ENCODE measurements around the gene ARSD. TPM values are rescaled to one million over a fixed set of nuclear protein-coding genes. Genes with fewer than 3 reads are reported as not detected.

Gene ARSD
- total RNA-seq, 2 donors from 2014 or later = 2.2 to 3.6 TPM

- Mint-ChIP-seq H3K27ac (no peak overlapping the region), H3K27me3 (no peaks in the 10 kb centered on the region), H3K4me3 (no peak overlapping the region), H3K4me1 (no peaks in the 10 kb centered on the region), H3K36me3 (ENCODE audit: low read depth) (no peaks in the 10 kb centered on the region)
- no peaks in the 10 kb centered on the region for H3K9me3 ChIP-seq (ENCODE audit: control insufficient read depth, low read length, poor library complexity, severe bottlenecking)
- ATAC-seq = no peak
- no peak for DNase-seq
These were observed 54.7 kb downstream of the ARSD start for GRCh38 chrX:2874222-2875135.

GRCh38 chrX:2872671-2873277 lies 56.4 kb downstream of the ARSD start:
- DNase-seq = no peak

GRCh38 chrX:2871831-2872230 lies 57.3 kb downstream of the ARSD start:
- no peak overlapping the region for H3K27ac Mint-ChIP-seq
- no peaks in the 10 kb centered on the region for H3K27me3 Mint-ChIP-seq
- no peaks in the 10 kb centered on the region for H3K4me1 Mint-ChIP-seq
- no peak for ATAC-seq
- no peaks in the 10 kb centered on the region for H3K9me3 ChIP-seq (ENCODE audit: control insufficient read depth, low read length, poor library complexity, severe bottlenecking)
- no peaks in the 10 kb centered on the region for H3K36me3 Mint-ChIP-seq (ENCODE audit: low read depth)
- no peak overlapping the region for H3K4me3 Mint-ChIP-seq
- DNase-seq = no peak

More at GRCh38 chrX:2872671-2873277, 56.4 kb downstream of the ARSD start:
- Mint-ChIP-seq H3K36me3 (ENCODE audit: low read depth) (no peaks in the 10 kb centered on the region), H3K27ac (no peak overlapping the region), H3K4me3 (no peak overlapping the region), H3K4me1 (no peaks in the 10 kb centered on the region), H3K27me3 (no peaks in the 10 kb centered on the region)
- H3K9me3 ChIP-seq (ENCODE audit: control insufficient read depth, low read length, poor library complexity, severe bottlenecking) = no peaks in the 10 kb centered on the region
- no peak for ATAC-seq

- Mint-ChIP-seq H3K4me3 (no peak overlapping the region), H3K36me3 (ENCODE audit: low read depth) (no peaks in the 10 kb centered on the region), H3K4me1 (no peaks in the 10 kb centered on the region), H3K27ac (no peak overlapping the region), H3K27me3 (no peaks in the 10 kb centered on the region)
- H3K9me3 ChIP-seq (ENCODE audit: control insufficient read depth, low read length, poor library complexity, severe bottlenecking) = no peaks in the 10 kb centered on the region
- ATAC-seq (no peak), DNase-seq (no peak)
These were observed 58.5 kb downstream of the ARSD start for GRCh38 chrX:2870650-2871049.

- no peaks in the 10 kb centered on the region for H3K4me1 Mint-ChIP-seq
- DNase-seq (no peak), ATAC-seq (no peak)
- H3K27me3 Mint-ChIP-seq = no peaks in the 10 kb centered on the region
- no peaks in the 10 kb centered on the region for H3K9me3 ChIP-seq (ENCODE audit: control insufficient read depth, low read length, poor library complexity, severe bottlenecking)
- H3K27ac Mint-ChIP-seq = no peak overlapping the region
- no peaks in the 10 kb centered on the region for H3K36me3 Mint-ChIP-seq (ENCODE audit: low read depth)
- H3K4me3 Mint-ChIP-seq = no peak overlapping the region
These were observed 61.9 kb downstream of the ARSD start for GRCh38 chrX:2867206-2867605.

GRCh38 chrX:2863646-2864045 lies 65.5 kb downstream of the ARSD start:
- ATAC-seq (no peak), DNase-seq (no peak)
- H3K27ac Mint-ChIP-seq = no peak overlapping the region
- no peak overlapping the region for H3K4me3 Mint-ChIP-seq
- H3K4me1 Mint-ChIP-seq = no peaks in the 10 kb centered on the region
- no peaks in the 10 kb centered on the region for H3K27me3 Mint-ChIP-seq
- H3K9me3 ChIP-seq (ENCODE audit: control insufficient read depth, low read length, poor library complexity, severe bottlenecking) = no peaks in the 10 kb centered on the region
- no peaks in the 10 kb centered on the region for H3K36me3 Mint-ChIP-seq (ENCODE audit: low read depth)

- no peaks in the 10 kb centered on the region for H3K36me3 Mint-ChIP-seq (ENCODE audit: low read depth)
These were observed 66.7 kb downstream of the ARSD start for GRCh38 chrX:2862404-2862803.

GRCh38 chrX:2859197-2859797 lies 69.8 kb downstream of the ARSD start:
- no peak for ATAC-seq
- H3K27ac Mint-ChIP-seq = no peak overlapping the region
- H3K9me3 ChIP-seq (ENCODE audit: control insufficient read depth, low read length, poor library complexity, severe bottlenecking) = no peaks in the 10 kb centered on the region
- no peak for DNase-seq
- no peak overlapping the region for H3K4me3 Mint-ChIP-seq
- H3K4me1 Mint-ChIP-seq = no peaks in the 10 kb centered on the region
- H3K36me3 Mint-ChIP-seq (ENCODE audit: low read depth) = no peaks in the 10 kb centered on the region
- peaks cover 1% of the 10 kb centered on the region for H3K27me3 Mint-ChIP-seq

More at GRCh38 chrX:2862404-2862803, 66.7 kb downstream of the ARSD start:
- Mint-ChIP-seq H3K27me3 (no peaks in the 10 kb centered on the region), H3K4me1 (no peaks in the 10 kb centered on the region), H3K4me3 (no peak overlapping the region), H3K27ac (no peak overlapping the region)
- DNase-seq = no peak
- ATAC-seq = no peak
- H3K9me3 ChIP-seq (ENCODE audit: control insufficient read depth, low read length, poor library complexity, severe bottlenecking) = no peaks in the 10 kb centered on the region

GRCh38 chrX:2857566-2857965 lies 71.6 kb downstream of the ARSD start:
- ATAC-seq (no peak), DNase-seq (no peak)
- Mint-ChIP-seq H3K4me3 (no peak overlapping the region), H3K27me3 (peaks cover 5% of the 10 kb centered on the region), H3K4me1 (no peaks in the 10 kb centered on the region), H3K36me3 (ENCODE audit: low read depth) (no peaks in the 10 kb centered on the region), H3K27ac (no peak overlapping the region)
- no peaks in the 10 kb centered on the region for H3K9me3 ChIP-seq (ENCODE audit: control insufficient read depth, low read length, poor library complexity, severe bottlenecking)

- ATAC-seq = no peak
- Mint-ChIP-seq H3K4me3 (no peak overlapping the region), H3K27me3 (peaks cover 5% of the 10 kb centered on the region), H3K4me1 (no peaks in the 10 kb centered on the region), H3K36me3 (ENCODE audit: low read depth) (no peaks in the 10 kb centered on the region), H3K27ac (no peak overlapping the region)
- H3K9me3 ChIP-seq (ENCODE audit: control insufficient read depth, low read length, poor library complexity, severe bottlenecking) = no peaks in the 10 kb centered on the region
- no peak for DNase-seq
These were observed 73.4 kb downstream of the ARSD start for GRCh38 chrX:2855761-2856160.

- Mint-ChIP-seq H3K4me3 (no peak overlapping the region), H3K27me3 (peaks cover 5% of the 10 kb centered on the region)
- no peak for ATAC-seq
These were observed 74.2 kb downstream of the ARSD start for GRCh38 chrX:2854918-2855317.

More at GRCh38 chrX:2854918-2855317, 74.2 kb downstream of the ARSD start:
- DNase-seq = no peak
- H3K36me3 Mint-ChIP-seq (ENCODE audit: low read depth) = no peaks in the 10 kb centered on the region
- H3K4me1 Mint-ChIP-seq = no peaks in the 10 kb centered on the region
- no peak overlapping the region for H3K27ac Mint-ChIP-seq
- no peaks in the 10 kb centered on the region for H3K9me3 ChIP-seq (ENCODE audit: control insufficient read depth, low read length, poor library complexity, severe bottlenecking)
